HL-60 (cell line): ENCODE results near the gene ZMYND10.
"Not testable (repeated sequence)": the region's sequence is repeated elsewhere in the genome, so short reads cannot be mapped to it uniquely, and the experiment has no call there.

Source experiments
- GABPA ChIP-seq: IDR thresholded peaks from 2 replicates; pipeline ENCODE4 v1.6.1; 2012; ENCODE audit warnings: low read depth
- POLR2AphosphoS5 ChIP-seq: IDR thresholded peaks from 2 replicates; pipeline ENCODE4 v1.6.1; 2012; ENCODE audit warnings: low read depth
- SPI1 ChIP-seq: IDR thresholded peaks from 2 replicates; pipeline ENCODE4 v1.6.1; 2012; ENCODE audit warnings: low read depth, mild to moderate bottlenecking, borderline replicate concordance
- TF ChIP-seq, protein P1 (sequence below): IDR thresholded peaks from one replicate; pipeline ENCODE4 v1.5.1; 2011; ENCODE audit warnings: low read length, control low read depth, inconsistent platforms; ENCODE audit not compliant: insufficient read depth
- TF ChIP-seq, protein P2 (sequence below): IDR thresholded peaks from 2 replicates; pipeline ENCODE4 v1.6.1; 2012; ENCODE audit warnings: low read depth; ENCODE audit not compliant: insufficient replicate concordance

DNA sequence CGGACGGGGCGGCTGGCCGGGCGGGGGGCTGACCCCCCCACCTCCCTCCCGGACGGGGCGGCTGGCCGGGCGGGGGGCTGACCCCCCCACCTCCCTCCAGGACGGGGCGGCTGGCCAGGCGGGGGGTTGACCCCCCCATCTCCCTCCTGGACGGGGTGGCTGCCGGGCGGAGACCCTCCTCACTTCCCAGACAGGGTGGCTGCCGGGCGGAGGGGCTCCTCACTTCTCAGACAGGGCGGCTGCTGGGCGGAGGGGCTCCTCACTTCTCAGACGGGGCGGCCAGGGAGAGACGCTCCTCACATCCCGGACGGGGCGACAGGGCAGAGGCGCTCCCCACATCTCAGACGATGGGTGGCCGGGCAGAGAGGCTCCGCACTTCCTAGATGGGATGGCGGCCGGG lies 33.5 kb downstream of the ZMYND10 start:
- TF ChIP-seq, protein P1, sequence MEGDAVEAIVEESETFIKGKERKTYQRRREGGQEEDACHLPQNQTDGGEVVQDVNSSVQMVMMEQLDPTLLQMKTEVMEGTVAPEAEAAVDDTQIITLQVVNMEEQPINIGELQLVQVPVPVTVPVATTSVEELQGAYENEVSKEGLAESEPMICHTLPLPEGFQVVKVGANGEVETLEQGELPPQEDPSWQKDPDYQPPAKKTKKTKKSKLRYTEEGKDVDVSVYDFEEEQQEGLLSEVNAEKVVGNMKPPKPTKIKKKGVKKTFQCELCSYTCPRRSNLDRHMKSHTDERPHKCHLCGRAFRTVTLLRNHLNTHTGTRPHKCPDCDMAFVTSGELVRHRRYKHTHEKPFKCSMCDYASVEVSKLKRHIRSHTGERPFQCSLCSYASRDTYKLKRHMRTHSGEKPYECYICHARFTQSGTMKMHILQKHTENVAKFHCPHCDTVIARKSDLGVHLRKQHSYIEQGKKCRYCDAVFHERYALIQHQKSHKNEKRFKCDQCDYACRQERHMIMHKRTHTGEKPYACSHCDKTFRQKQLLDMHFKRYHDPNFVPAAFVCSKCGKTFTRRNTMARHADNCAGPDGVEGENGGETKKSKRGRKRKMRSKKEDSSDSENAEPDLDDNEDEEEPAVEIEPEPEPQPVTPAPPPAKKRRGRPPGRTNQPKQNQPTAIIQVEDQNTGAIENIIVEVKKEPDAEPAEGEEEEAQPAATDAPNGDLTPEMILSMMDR: not testable (repeated sequence)
- TF ChIP-seq, protein P2, sequence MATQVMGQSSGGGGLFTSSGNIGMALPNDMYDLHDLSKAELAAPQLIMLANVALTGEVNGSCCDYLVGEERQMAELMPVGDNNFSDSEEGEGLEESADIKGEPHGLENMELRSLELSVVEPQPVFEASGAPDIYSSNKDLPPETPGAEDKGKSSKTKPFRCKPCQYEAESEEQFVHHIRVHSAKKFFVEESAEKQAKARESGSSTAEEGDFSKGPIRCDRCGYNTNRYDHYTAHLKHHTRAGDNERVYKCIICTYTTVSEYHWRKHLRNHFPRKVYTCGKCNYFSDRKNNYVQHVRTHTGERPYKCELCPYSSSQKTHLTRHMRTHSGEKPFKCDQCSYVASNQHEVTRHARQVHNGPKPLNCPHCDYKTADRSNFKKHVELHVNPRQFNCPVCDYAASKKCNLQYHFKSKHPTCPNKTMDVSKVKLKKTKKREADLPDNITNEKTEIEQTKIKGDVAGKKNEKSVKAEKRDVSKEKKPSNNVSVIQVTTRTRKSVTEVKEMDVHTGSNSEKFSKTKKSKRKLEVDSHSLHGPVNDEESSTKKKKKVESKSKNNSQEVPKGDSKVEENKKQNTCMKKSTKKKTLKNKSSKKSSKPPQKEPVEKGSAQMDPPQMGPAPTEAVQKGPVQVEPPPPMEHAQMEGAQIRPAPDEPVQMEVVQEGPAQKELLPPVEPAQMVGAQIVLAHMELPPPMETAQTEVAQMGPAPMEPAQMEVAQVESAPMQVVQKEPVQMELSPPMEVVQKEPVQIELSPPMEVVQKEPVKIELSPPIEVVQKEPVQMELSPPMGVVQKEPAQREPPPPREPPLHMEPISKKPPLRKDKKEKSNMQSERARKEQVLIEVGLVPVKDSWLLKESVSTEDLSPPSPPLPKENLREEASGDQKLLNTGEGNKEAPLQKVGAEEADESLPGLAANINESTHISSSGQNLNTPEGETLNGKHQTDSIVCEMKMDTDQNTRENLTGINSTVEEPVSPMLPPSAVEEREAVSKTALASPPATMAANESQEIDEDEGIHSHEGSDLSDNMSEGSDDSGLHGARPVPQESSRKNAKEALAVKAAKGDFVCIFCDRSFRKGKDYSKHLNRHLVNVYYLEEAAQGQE: not testable (repeated sequence)
- TF ChIP-seq SPI1, POLR2AphosphoS5, GABPA: not testable (repeated sequence)
